Activated CD4-positive, alpha-beta T cell treated with anti-CD3 and anti-CD28 coated beads, Interleukin-2, amount 50 U/mL, for 24 hours (primary cell): ENCODE measurements around the gene CBR4.
A peak's percentile ranks its signal among the peaks of the same experiment; 100 is the strongest.

ENCODE experiments used
- DNase-seq, 2 donors: peaks; one replicate each; pipeline ENCODE4 v3.0.0-alpha.2; 2020; ENCODE audit warnings: low read depth in 1 of 2, low spot score in 1 of 2

Gene CBR4

DNA sequence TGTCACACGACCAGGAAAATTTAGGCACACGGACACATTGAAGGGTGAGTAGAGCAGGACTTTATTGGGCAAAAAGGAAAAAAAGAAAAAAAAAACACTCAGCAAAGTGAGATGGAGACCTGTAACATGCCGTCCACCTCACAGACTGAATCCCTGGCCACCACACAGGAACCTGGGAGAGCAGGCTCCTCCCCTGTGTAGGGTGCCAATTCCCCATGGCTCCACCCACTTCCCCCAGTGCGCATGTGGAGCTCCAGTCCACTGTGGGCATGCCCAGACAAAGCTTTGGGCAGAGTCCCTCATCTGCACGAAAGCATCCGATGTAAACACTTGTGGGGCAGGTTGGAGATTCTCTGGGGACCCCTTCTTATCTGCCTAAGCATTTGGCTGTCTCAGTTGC, 23.6 kb upstream of the CBR4 start:
- DNase-seq: no peak

DNA sequence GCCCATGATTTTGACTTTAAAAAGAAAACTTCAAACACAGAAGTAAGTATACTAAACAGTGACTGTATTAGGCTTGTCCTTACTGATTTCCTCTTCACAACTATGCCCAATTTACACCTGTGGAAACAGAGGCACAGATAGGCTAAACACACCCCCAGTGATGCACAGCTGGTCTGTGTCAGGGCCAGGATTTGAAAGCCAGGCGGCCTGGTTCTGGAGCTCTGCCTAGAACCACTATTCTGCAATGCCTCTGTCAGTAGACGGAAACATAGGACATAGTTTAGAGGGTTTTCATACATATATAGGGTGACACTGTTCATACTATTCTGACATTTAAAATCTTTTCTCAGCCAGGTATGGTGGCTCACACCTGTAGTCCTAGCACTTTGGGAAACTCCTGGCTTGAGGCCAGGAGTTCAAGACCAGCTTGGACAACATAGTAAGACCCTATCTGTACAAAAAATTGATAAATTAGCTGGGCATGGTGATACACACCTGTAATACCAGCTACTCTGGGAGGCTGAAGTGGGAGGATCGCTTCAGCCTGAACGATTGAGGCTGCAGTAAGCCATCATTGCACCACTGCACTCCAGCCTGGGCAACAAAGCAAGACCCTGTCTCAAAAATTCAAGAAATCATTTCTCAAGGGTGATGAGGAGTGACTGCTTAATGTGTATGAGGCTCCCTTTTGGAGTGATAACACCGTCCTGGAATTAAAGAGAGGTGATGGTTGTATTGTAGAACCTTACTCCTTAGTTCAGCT, 23.0 kb upstream of the CBR4 start:
- no peak for DNase-seq

DNA sequence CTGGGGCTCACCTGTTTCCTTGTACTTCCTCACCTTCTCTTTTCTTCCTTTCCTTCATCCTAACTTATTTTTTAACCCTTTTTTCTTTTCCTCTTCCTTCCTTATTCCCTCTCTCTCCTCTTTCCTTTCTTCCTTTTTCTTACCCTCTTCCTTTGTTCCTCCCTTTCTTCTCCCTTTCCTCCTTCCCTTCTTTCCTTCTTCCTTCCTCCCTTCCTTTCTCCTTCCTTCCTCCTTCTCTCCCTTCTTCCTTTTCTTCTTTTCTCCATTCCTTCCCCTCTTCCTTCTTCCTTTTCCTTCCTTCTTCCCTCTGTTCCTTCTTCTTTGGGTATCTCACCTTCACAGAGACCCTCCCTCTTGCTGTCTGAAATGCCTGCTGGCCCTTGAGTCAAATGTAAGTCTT, 22.1 kb upstream of the CBR4 start:
- DNase-seq: no peak

DNA sequence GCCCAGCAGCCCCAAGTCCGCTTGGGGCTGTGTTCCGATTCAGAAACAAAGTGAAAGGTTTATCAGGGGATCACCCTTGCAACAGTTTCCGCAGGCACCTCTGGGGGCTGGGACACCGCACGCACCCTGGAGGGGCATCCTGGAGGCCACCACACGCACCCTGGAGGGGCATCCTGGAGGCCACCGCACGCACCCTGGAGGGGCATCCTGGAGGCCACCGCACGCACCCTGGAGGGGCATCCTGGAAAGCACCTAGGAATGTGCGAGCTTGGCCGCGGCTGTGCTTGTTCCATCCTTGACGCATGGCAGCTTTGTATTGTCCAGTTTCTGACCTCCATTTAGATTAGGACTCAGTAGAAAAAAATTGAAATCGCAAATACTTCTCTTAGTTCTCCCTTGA, 21.3 kb upstream of the CBR4 start:
- DNase-seq: no peak

DNA sequence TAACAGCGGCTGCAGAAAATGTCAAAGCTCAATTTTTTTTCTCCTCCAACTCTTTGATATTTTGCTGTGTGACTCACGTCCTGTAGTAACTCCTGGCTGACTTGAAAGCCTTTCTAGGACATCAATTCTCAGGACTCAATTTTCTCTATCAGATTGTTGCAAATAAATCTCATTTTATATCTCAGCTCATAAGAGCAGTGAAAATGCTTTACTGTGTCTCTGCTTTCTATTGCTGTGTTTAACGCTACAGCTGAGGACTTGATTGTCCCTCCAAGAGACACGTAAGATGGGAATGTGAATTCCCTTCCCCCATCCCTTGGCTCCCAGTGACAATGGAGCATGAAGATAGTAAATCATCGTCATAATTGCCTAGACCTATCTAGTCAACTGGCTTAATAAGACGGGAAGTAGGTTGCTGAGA, 20.5 kb upstream of the CBR4 start:
- DNase-seq: no peak

DNA sequence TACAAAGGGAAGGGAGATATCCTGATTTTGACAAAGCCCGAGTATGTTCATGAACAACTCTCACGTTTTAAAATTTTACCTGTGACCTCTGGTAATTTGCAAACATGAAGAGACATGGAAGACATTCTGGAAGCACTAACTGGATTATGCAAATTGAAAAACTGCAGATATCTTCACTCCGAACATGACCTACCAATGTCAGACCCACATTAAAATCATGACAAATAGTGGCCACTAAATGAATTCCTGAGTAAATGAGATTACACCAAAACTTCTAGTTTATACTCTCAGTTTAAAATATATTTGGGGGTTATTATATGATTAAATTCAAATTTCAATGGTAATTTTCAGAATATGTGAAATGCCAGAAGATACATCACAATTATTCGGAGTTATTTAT, 19.9 kb upstream of the CBR4 start:
- DNase-seq: no peak

DNA sequence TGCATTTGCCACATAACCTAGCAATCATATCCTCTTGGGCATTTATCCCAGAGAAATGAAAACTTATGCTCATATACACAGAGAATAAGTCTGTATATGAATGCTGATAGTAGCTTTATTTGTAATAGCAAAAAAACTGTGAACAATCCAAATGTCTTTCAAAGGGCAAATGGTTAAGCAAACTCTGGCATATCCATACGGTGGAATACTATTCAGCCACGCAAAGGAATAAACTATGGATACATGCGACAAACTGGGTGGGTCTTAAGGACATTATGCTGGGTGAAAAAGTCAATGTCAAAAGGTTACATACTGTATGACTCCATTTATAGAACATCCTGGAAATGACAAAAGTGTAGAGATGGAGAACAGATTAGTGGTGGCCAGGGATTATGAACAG, 17.6 kb upstream of the CBR4 start:
- DNase-seq: no peak

DNA sequence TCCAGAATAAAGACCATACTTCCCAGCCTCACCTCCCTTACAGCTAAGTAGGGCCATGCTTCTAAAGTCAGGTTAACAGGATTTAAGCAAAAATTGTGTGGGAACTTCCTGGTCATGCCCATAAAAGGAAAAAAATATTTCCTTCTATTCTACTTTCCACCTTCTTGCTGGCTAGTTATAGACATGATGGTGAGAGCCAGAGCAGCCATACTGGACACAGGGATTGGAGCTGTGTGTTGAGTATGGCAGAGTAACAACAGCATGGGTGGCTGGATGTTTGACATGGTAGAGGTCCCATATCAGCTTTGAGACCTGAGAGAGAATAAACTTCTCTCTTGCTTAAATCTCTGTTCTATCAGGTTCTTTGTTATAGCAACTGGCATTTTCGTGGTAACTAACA, 15.1 kb upstream of the CBR4 start:
- DNase-seq: no peak

DNA sequence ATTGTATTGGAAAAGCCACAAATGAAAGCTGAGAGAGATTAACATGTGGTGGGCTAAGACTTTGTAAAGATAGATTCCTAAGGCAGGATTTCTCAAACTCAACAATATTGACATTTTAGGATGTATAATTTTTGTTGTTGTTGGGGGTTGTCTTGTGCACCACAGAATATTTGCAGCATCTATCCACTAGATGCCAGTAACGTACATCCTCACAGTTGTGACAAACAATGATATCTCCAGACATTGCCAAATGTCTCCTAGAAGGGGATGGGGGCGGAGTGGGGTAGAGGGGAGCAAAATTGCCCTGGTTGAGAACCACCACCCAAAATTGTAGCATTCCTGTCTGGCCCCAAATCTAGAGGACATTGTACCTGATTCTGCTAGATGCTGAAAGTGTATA, 14.7 kb upstream of the CBR4 start:
- DNase-seq: no peak

DNA sequence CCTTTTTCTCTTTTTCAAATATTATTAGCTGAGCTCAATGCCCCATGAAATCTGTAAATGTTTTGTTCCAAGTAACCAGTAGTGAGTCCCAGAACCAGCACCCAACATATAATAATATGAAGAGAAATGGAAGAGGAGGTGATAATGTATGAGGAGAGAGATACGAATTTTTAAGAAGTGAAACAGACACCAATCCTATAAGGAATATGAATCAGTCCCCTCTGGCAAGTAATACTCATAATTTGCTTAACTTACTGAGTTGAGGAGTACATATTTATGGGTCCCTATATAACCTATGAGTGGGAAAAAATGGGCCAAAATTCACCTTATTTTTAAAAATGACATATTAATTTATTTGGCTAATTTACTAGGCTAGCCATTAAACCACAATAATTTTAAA, 8.4 kb upstream of the CBR4 start:
- no peak for DNase-seq

DNA sequence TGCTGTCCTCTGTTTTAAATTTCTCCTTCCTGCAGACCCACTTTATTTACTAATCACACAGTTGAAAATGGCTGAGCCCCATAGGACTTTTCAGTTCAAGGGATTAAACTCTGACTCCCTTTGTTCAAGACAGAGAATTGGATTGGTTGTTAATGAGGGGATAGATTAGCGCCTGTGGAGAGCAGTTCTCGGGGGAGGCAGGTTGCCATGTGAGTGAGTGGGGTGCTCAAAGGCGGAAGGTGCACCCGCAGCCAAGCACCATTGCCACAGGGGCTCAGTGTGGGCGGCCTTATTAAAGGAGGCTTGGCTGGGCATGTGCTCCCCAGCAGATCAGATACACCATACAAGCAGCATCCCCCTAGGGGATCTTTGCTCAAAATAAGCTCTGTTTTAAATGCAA, 7.9 kb upstream of the CBR4 start:
- no peak for DNase-seq

DNA sequence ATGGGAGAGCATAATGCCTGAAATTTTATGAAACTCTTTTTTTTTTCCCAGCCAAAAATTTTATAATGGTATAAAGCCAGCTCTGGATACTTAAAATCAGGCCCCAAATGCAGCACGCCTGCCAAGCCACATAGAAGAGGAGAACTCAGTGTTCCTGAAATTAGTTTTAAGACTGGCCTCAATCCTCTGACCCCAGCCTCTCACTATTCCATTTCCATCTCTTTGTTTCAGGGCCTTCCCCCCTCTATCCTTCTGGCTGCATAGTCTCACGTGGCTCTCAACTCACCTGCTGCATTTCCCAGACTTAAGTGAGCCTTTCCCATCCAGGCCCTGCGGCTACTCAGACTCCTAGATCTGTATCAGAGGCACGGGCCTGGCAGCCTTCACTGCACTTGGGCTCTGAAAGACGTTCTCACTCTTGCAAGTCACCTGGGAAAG, 5.2 kb upstream of the CBR4 start:
- no peak for DNase-seq

DNA sequence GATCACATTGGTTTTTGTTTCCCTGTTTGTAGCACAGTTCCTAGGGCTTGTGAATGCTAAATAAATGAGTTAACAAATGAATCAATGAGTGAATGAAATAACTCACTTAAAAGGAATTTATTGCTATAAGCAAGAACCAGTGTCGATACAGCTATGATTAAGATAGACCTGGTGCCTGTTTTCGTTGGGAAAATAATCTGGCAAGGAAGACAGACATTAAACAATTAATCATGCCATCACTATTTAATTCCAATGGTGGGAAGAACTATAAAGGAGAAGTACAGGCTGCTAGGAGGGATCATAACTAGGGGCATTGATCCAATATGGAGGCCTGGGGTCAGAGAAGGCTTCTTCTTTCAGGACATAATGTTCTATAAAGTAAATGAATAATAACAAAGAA, 4.5 kb upstream of the CBR4 start:
- no peak for DNase-seq

DNA sequence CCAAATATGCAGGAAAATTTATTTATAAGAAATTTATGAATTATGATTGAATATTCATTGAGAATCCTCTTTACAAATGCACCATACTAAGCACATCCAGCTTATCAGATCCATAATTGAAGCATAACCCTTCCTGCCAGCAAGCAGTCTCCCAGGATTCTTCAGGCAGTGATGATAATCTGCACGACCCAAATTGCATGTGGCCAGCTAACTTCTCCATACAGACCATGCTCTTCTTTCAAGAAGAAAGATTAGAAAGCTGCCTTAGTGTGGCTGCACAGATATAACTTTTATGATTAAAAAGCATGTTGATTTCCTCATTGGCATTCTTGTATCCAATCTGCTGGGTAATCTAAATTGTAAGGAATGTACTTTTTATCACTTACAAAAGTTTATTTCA, 3.3 kb upstream of the CBR4 start:
- DNase-seq: no peak

DNA sequence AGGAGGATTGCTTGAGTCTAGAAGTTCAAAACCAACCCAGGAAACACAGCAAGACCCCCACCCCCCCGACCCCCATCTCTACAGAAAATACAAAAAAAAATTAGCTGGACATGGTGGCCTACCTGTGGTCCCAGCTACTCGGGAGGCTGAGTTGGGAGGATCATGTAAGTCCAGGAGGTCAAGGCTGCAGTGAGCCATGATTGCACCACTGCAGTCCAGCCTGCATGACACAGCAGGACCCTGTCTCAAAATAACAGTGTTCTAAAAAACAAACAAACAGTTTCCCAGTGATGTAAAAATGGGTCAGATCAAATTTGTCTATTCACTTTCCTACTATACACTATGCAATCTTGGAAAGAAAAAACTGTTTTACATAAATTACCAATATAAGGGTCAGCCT, 2.0 kb upstream of the CBR4 start:
- DNase-seq: no peak

DNA sequence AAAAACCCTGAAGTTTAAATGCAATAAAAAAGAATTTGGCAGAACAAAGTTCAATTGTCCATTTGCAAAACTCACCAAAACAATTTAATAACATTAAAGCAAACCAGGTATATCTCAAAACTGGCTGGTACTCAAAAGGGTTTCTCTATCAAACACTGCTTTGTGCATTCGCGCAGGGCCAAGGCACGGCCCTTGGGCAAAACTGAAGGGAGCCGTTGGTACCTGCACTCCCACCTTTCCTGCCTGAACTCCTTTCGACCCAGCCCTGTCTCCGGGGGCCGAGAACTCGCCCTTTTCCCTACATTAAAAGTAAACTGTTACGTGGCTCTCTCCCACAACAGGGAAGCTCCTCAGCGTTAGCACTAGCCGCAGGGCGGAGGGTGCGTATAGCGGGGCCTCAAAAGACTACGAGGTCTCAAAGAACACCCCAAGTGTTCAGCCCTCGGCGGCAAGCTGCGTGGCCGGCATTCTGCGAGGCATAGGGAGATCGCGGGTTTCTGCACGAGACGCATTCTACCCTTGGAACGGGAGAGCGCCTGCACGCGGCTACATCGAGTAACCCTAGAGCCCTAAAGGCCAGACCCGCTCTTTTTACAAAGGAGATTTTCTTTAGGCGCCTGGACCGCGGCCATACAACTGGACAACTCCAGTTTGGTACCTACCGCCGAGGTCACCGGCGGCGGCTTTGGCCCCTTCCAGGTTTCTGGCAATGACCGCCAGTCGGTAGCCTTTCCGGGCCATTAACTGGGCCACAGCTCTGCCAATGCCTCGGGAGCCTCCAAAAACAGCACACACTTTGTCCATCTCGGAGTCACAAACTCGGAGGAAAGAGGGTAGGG, 550 bp downstream of the CBR4 start:
- peak; percentile 39 to 40 for DNase-seq

DNA sequence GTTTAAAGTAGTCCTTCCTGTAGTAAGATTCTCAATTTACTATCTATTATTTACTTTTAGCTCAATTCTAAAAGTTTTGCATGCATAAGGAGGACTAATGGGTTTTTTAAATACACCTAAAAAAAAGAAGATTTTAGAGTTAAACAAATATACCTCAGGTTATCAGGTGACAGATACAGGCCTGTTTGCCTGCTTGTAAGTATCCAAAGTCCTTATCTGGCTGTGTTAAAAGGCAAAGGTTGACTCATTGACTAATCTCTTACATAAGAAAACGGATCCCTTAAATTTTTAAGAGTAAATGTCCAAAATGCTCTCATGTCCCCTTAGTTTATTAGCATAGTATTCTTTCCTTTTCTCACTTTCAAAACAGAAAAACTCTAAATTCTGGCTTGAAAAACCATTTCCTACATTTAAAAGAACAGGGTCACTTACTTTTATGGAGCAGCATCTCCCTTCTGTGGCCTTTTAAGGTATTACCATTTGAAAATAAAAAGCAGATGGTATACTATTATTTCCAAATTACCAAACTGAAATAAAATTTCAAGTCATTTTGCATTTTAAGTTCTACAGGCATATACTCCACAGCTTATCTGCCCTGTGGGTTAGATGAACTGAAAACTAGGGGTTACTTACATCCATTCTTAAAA, 4.5 kb downstream of the CBR4 start:
- DNase-seq: no peak

DNA sequence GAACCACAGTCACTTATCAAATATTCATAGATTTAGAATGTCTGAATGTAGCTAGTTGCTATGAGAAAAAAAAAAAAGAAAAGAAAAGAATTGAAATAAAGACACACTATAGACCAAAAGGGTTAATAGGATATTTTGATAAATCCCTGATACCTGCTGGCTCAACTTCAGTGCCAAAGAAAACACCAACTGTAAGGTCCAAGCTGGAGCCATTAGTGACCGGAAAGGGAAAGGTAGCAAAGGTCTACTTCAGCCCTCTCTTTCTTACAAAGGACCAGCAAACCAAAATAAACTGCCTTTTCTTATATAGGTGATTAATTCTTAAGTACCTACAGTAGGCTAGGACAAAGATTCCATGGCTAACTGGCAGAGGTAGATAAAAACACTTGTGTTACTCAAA, 9.7 kb downstream of the CBR4 start:
- no peak for DNase-seq

DNA sequence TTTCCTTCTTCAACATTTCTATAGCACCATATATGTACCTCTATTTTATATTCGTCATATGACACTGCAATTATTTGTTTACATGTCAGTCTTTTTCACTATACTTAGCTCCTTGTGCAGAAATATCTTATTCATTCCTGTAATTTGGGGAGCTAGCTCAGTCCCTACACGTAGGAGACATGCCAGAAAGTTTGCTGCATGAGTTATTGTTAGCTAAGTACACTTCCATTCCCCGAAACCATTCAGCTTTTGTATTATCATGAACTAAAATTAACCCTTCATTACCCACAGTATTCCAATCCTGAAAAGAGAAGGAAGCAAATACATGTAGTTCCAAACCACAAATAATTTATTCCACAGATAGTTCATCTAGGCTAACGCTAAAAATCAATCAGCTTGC, 10.2 kb downstream of the CBR4 start:
- no peak for DNase-seq

DNA sequence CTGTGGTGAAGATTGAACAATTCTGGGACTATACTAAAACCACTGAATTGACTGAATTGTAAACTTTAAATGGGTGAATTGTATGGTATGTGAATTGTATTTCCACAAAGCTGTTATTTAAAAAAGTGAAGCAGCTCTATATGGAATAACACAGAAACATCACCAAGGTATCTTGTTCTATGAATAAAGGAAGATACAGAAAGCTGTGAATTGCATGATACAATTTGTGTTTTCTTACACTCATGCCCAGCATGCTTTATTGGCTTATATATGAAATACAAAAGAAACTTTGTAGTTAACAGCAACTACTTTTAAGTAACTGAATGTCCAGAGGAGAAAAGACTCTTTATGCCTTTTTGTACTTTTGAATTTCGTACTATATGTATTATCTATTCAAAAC, 11.5 kb downstream of the CBR4 start:
- no peak for DNase-seq

DNA sequence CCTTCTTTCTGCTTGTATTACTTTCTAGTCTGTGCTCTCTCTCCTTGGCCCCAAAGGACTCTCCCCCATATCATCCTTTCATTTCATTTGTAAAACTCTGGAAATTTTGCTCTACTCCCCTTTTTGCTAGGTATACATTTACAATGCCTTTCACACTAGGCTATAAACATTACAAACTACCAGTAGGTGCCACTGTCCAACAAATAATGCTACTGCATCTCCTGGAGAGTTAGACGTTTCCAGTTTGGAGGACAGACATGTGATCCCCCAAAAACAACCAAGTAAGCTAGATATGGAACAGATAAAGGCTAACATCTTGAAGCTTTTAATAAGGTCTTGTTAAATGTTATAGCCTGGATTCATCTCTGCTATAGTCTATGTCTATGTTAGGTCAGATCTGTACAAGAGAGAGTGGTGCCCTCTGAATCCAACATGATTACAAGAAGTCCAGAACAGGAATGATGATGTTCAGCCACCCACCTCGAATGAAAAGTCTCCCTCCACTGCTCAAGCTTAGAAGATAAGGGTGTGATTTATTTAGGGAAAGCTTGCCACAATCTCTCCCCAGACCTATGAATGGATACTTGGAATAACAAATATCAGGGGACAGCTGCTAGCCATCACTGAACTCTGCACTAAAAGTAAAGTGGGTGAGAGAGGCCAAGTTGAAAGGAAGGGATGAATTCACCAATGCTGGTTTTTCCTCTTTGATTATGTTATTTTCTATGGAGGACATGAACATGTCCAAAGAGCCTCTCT, 14.3 kb downstream of the CBR4 start:
- no peak for DNase-seq
